Activated T-cell treated with anti-CD3 and anti-CD28 coated beads, Interleukin-2, amount 50 U/mL, for 24 hours (primary cell): ENCODE measurements around the gene TSR3.
A peak's percentile ranks its signal among the peaks of the same experiment; 100 is the strongest.

ENCODE experiments used
- DNase-seq: peaks from one replicate; pipeline ENCODE4 v3.0.0-alpha.2; 2020
- H3K27ac Mint-ChIP-seq: 2 replicates; pipeline ENCODE4 v1.8.0; 2020; ENCODE audit warnings: mild to moderate bottlenecking, mixed read lengths
- H3K27me3 Mint-ChIP-seq: 2 replicates; pipeline ENCODE4 v1.8.0; 2020; ENCODE audit warnings: mixed read lengths
- H3K36me3 Mint-ChIP-seq: 2 replicates; pipeline ENCODE4 v1.8.0; 2020; ENCODE audit warnings: low read depth, mixed read lengths
- H3K4me1 Mint-ChIP-seq: 2 replicates; pipeline ENCODE4 v1.8.0; 2020; ENCODE audit warnings: low read depth, mixed read lengths
- H3K4me3 Mint-ChIP-seq: 2 replicates; pipeline ENCODE4 v1.8.0; 2020; ENCODE audit warnings: mild to moderate bottlenecking, moderate library complexity, mixed read lengths
- H3K9me3 Mint-ChIP-seq: 2 replicates; pipeline ENCODE4 v1.8.0; 2020; ENCODE audit warnings: mixed read lengths

Gene TSR3

GRCh38 chr16:1310832-1311200 is 40.9 kb downstream of the TSR3 start:
- DNase-seq = no peak
- H3K27ac Mint-ChIP-seq = peak overlapping the region; percentile 97

GRCh38 chr16:1309888-1310831 is 41.5 kb downstream of the TSR3 start:
- H3K36me3 Mint-ChIP-seq = peaks cover 48% of the 10 kb centered on the region
- DNase-seq = peak; percentile 75
- peak overlapping the region; percentile 97 for H3K27ac Mint-ChIP-seq
- H3K4me1 Mint-ChIP-seq = peaks cover 37% of the 10 kb centered on the region
- H3K27me3 Mint-ChIP-seq = no peaks in the 10 kb centered on the region
- H3K4me3 Mint-ChIP-seq = peak overlapping the region; percentile 92
- H3K9me3 Mint-ChIP-seq = no peaks in the 10 kb centered on the region

More at GRCh38 chr16:1310832-1311200, 40.9 kb downstream of the TSR3 start:
- peak overlapping the region; percentile 92 for H3K4me3 Mint-ChIP-seq
- H3K27me3 Mint-ChIP-seq = no peaks in the 10 kb centered on the region
- peaks cover 53% of the 10 kb centered on the region for H3K36me3 Mint-ChIP-seq
- peaks cover 37% of the 10 kb centered on the region for H3K4me1 Mint-ChIP-seq
- no peaks in the 10 kb centered on the region for H3K9me3 Mint-ChIP-seq

GRCh38 chr16:1308977-1309885 is 42.4 kb downstream of the TSR3 start, which contains the start of gene UBE2I:
Gene UBE2I (plus strand): TSS chr16:1309636. CDS start chr16:1314031, 4,395 bp downstream.
- peak within 1 kb of the TSS; percentile 92 for H3K4me3 Mint-ChIP-seq
- no peaks in the 10 kb centered on the region for H3K27me3 Mint-ChIP-seq
- H3K4me1 Mint-ChIP-seq = peaks cover 43% of the 10 kb centered on the region
- peak within 1 kb of the TSS; percentile 100 for H3K27ac Mint-ChIP-seq
- peaks cover 39% of the 10 kb centered on the region for H3K36me3 Mint-ChIP-seq
- no peaks in the 10 kb centered on the region for H3K9me3 Mint-ChIP-seq
- peak; percentile 100 for DNase-seq

- peak overlapping the region; percentile 86 for H3K4me3 Mint-ChIP-seq
- H3K4me1 Mint-ChIP-seq = peaks cover 50% of the 10 kb centered on the region
- H3K36me3 Mint-ChIP-seq = peaks cover 30% of the 10 kb centered on the region
- H3K9me3 Mint-ChIP-seq = no peaks in the 10 kb centered on the region
- DNase-seq = no peak
- peak overlapping the region; percentile 100 for H3K27ac Mint-ChIP-seq
- no peaks in the 10 kb centered on the region for H3K27me3 Mint-ChIP-seq
Observed at GRCh38 chr16:1308036-1308976, 43.4 kb downstream of the TSR3 start.

- Mint-ChIP-seq H3K4me3 (no peak overlapping the region), H3K36me3 (peaks cover 14% of the 10 kb centered on the region), H3K27me3 (no peaks in the 10 kb centered on the region), H3K27ac (peak overlapping the region; percentile 90), H3K4me1 (peaks cover 41% of the 10 kb centered on the region), H3K9me3 (no peaks in the 10 kb centered on the region)
- no peak for DNase-seq
Observed at GRCh38 chr16:1306334-1306733, 45.3 kb downstream of the TSR3 start.

GRCh38 chr16:1305823-1306222 is 45.9 kb downstream of the TSR3 start:
- Mint-ChIP-seq H3K4me1 (peaks cover 36% of the 10 kb centered on the region), H3K36me3 (peaks cover 9% of the 10 kb centered on the region), H3K27me3 (no peaks in the 10 kb centered on the region), H3K4me3 (no peak overlapping the region), H3K27ac (peak overlapping the region; percentile 93), H3K9me3 (no peaks in the 10 kb centered on the region)
- no peak for DNase-seq

GRCh38 chr16:1301562-1301961 is 50.1 kb downstream of the TSR3 start:
- Mint-ChIP-seq H3K27me3 (peaks cover 19% of the 10 kb centered on the region), H3K4me1 (peaks cover 39% of the 10 kb centered on the region), H3K36me3 (no peaks in the 10 kb centered on the region), H3K27ac (peak overlapping the region; percentile 11), H3K4me3 (no peak overlapping the region), H3K9me3 (no peaks in the 10 kb centered on the region)
- DNase-seq = no peak

GRCh38 chr16:1300664-1301476 is 50.8 kb downstream of the TSR3 start:
- H3K4me3 Mint-ChIP-seq = no peak overlapping the region
- peaks cover 19% of the 10 kb centered on the region for H3K27me3 Mint-ChIP-seq
- H3K9me3 Mint-ChIP-seq = no peaks in the 10 kb centered on the region
- no peak overlapping the region for H3K27ac Mint-ChIP-seq
- no peaks in the 10 kb centered on the region for H3K36me3 Mint-ChIP-seq
- peaks cover 33% of the 10 kb centered on the region for H3K4me1 Mint-ChIP-seq
- DNase-seq = peak; percentile 86

GRCh38 chr16:1299868-1300203 is 51.8 kb downstream of the TSR3 start:
- Mint-ChIP-seq H3K9me3 (no peaks in the 10 kb centered on the region), H3K4me1 (peaks cover 31% of the 10 kb centered on the region), H3K4me3 (no peak overlapping the region), H3K27ac (no peak overlapping the region), H3K27me3 (peaks cover 23% of the 10 kb centered on the region), H3K36me3 (no peaks in the 10 kb centered on the region)
- no peak for DNase-seq
